Fibroblast of lung (primary cell): ENCODE results near the gene OGDHL.

Experiments used
- EZH2 ChIP-seq: IDR thresholded peaks from 2 replicates; pipeline ENCODE4 v1.5.1; 2012; ENCODE audit warnings: low read length, control low read depth, mild to moderate bottlenecking; ENCODE audit errors: missing control alignments
- TF ChIP-seq, protein P1 (sequence below), 2 donors: IDR thresholded peaks in 1 of 2; conservative IDR thresholded peaks in 1 of 2; 1 replicate in 1 of 2; 2 replicates in 1 of 2; pipeline ENCODE4 v1.5.1; 2011 to 2012; ENCODE audit warnings: low read length in 2 of 2, control low read depth in 1 of 2, inconsistent platforms in 1 of 2, low read depth in 1 of 2, mild to moderate bottlenecking in 1 of 2

DNA sequence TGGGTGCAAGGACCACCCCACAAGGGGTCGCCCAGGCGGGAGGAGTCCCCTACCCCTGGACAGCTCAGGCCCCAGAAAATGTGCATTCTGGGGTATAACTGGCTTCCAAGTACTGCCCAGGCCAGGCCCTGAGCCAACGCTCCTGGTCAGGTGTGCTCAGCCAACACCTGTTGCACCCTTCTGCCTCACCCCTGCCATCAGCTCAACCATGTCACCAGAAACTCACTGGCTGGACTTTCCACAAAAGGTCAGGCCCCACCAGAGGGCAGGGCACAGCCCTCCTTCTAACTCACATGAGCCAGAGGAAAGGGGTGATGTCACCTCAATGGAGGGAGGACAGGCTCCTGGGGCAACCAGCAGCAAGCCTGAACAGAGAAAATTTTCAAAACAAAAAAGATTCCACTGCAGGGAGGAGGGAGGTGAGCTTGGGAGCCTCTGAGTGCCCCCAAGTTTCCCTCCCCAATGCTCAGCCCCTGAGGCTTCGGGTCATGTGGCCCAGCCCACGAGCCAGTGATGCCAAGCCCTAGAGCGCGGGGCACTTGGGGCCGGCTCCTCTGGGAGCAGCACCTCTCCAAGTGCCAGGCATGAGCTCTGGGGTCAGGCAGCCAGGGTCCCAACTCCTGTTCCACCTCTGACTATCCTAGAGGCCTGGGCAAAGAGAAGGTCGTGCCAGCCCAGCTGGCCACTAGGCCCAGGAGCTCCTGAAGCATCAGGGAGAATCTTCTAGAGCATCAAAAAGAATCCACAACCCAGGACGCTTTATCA, 2.2 kb downstream of the OGDHL start:
- TF ChIP-seq, protein P1, sequence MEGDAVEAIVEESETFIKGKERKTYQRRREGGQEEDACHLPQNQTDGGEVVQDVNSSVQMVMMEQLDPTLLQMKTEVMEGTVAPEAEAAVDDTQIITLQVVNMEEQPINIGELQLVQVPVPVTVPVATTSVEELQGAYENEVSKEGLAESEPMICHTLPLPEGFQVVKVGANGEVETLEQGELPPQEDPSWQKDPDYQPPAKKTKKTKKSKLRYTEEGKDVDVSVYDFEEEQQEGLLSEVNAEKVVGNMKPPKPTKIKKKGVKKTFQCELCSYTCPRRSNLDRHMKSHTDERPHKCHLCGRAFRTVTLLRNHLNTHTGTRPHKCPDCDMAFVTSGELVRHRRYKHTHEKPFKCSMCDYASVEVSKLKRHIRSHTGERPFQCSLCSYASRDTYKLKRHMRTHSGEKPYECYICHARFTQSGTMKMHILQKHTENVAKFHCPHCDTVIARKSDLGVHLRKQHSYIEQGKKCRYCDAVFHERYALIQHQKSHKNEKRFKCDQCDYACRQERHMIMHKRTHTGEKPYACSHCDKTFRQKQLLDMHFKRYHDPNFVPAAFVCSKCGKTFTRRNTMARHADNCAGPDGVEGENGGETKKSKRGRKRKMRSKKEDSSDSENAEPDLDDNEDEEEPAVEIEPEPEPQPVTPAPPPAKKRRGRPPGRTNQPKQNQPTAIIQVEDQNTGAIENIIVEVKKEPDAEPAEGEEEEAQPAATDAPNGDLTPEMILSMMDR (conservative IDR thresholded peaks at IDR 0.05 in 1 of 2, IDR thresholded peaks at IDR 0.05 in 1 of 2; ENCODE audit: low read depth in 1 of 2, low read length in 2 of 2), result no peak
- no peak for TF ChIP-seq EZH2
